Measurements from ENCODE around the gene DTD2.

GRCh38 chr14:31465111-31465510, 7.8 kb upstream of the DTD2 start:
- no peak for TF ChIP-seq GATA3 (IDR thresholded peaks at IDR 0.05; ENCODE audit: low read depth, low read length)
- TF ChIP-seq GATA2 (IDR thresholded peaks at IDR 0.05; ENCODE audit: low read depth, low read length), result no peak
